Measurements from ENCODE around the gene ZMPSTE24. TPM values are rescaled to one million over a fixed set of nuclear protein-coding genes. Genes with fewer than 3 reads are reported as not detected.

The ZMPSTE24 gene
- total and polyA plus RNA-seq, 10 of the 15 experiments (the other 5 are each of a cell fraction or from before 2014, with no cell fraction given) = 21.5 to 84.4 (median 43.6) TPM

GRCh38 chr1:40339420-40340323, 81.6 kb downstream of the ZMPSTE24 start (continued):
- TF ChIP-seq USF1 (IDR thresholded peaks at IDR 0.05; ENCODE audit: borderline replicate concordance, extremely low read length, insufficient read depth, low read depth, low read length) (no peak), STAT1 (conservative IDR thresholded peaks at IDR 0.05) (no peak), MEF2B (IDR thresholded peaks at IDR 0.05; ENCODE audit: partially characterized antibody, poor library complexity, severe bottlenecking) (no peak)
- TF ChIP-seq, protein P1, sequence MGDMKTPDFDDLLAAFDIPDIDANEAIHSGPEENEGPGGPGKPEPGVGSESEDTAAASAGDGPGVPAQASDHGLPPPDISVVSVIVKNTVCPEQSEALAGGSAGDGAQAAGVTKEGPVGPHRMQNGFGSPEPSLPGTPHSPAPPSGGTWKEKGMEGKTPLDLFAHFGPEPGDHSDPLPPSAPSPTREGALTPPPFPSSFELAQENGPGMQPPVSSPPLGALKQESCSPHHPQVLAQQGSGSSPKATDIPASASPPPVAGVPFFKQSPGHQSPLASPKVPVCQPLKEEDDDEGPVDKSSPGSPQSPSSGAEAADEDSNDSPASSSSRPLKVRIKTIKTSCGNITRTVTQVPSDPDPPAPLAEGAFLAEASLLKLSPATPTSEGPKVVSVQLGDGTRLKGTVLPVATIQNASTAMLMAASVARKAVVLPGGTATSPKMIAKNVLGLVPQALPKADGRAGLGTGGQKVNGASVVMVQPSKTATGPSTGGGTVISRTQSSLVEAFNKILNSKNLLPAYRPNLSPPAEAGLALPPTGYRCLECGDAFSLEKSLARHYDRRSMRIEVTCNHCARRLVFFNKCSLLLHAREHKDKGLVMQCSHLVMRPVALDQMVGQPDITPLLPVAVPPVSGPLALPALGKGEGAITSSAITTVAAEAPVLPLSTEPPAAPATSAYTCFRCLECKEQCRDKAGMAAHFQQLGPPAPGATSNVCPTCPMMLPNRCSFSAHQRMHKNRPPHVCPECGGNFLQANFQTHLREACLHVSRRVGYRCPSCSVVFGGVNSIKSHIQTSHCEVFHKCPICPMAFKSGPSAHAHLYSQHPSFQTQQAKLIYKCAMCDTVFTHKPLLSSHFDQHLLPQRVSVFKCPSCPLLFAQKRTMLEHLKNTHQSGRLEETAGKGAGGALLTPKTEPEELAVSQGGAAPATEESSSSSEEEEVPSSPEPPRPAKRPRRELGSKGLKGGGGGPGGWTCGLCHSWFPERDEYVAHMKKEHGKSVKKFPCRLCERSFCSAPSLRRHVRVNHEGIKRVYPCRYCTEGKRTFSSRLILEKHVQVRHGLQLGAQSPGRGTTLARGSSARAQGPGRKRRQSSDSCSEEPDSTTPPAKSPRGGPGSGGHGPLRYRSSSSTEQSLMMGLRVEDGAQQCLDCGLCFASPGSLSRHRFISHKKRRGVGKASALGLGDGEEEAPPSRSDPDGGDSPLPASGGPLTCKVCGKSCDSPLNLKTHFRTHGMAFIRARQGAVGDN (IDR thresholded peaks at IDR 0.05) = no peak
